Measurements from ENCODE around the gene TPK1.
A peak's percentile ranks its signal among the peaks of the same experiment; 100 is the strongest.

Gene TPK1

DNA sequence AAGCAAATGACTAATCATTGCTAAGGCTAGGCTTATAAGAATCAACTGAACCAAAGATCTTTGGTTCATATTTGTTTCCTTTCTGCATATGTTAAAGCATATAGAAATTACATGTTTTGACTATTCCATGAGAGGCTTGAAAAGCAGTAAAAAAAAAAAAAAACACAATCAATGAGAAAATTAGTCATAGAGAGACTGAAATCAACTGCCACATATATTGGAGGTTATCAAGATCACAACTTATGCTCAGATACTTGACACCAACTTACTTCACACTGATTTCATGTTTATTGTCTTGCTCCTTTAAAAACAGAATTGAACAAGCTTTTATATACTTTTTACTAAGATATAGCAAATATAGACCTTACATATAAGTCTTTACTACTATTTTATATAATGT lies 161.3 kb downstream of the TPK1 start:
- no peak overlapping the region for H3K4me3 ChIP-seq (replicated peaks; ENCODE audit: low read depth, low read length)
- DNase-seq (ENCODE audit: low read depth) = no peak
- TF ChIP-seq, protein P1, sequence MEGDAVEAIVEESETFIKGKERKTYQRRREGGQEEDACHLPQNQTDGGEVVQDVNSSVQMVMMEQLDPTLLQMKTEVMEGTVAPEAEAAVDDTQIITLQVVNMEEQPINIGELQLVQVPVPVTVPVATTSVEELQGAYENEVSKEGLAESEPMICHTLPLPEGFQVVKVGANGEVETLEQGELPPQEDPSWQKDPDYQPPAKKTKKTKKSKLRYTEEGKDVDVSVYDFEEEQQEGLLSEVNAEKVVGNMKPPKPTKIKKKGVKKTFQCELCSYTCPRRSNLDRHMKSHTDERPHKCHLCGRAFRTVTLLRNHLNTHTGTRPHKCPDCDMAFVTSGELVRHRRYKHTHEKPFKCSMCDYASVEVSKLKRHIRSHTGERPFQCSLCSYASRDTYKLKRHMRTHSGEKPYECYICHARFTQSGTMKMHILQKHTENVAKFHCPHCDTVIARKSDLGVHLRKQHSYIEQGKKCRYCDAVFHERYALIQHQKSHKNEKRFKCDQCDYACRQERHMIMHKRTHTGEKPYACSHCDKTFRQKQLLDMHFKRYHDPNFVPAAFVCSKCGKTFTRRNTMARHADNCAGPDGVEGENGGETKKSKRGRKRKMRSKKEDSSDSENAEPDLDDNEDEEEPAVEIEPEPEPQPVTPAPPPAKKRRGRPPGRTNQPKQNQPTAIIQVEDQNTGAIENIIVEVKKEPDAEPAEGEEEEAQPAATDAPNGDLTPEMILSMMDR (IDR thresholded peaks at IDR 0.05; ENCODE audit: low read length, missing control alignments) = no peak

GRCh38 chr7:144672869-144673268 lies 163.0 kb downstream of the TPK1 start:
- TF ChIP-seq, protein P1 (IDR thresholded peaks at IDR 0.05; ENCODE audit: low read length, missing control alignments) = no peak
- H3K4me3 ChIP-seq (replicated peaks; ENCODE audit: low read depth, low read length) = no peak overlapping the region
- DNase-seq (ENCODE audit: low read depth) = no peak

GRCh38 chr7:144671429-144671828 lies 164.4 kb downstream of the TPK1 start:
- H3K4me3 ChIP-seq (replicated peaks; ENCODE audit: low read depth, low read length) = no peak overlapping the region
- DNase-seq (ENCODE audit: low read depth) = no peak
- TF ChIP-seq, protein P1 (IDR thresholded peaks at IDR 0.05; ENCODE audit: low read length, missing control alignments) = no peak

GRCh38 chr7:144670218-144670617 lies 165.6 kb downstream of the TPK1 start:
- peak; percentile 38 for DNase-seq (ENCODE audit: low read depth)
- TF ChIP-seq, protein P1 (IDR thresholded peaks at IDR 0.05; ENCODE audit: low read length, missing control alignments) = peak; percentile 28
- H3K4me3 ChIP-seq (replicated peaks; ENCODE audit: low read depth, low read length) = no peak overlapping the region

DNA sequence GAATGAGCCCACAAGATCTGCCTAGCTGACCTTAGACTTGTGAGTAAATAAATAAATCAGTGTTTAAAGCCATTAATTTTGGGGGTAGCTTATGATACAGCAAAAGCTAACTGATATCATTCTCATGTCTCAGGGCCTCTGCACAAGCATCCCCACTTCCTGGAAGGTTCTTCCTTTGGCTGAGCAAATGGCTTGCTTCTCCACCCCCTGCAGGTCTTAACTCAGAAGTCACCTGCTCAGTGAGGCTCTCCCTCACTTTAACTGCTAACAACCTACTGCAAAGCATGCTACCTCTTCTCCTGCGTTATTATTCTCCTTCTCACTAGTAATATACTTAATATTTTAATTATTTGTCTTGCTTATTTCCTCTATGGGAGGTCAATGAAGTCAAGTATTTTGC lies 167.3 kb downstream of the TPK1 start:
- TF ChIP-seq, protein P1 (IDR thresholded peaks at IDR 0.05; ENCODE audit: low read length, missing control alignments) = no peak
- no peak overlapping the region for H3K4me3 ChIP-seq (replicated peaks; ENCODE audit: low read depth, low read length)
- no peak for DNase-seq (ENCODE audit: low read depth)

DNA sequence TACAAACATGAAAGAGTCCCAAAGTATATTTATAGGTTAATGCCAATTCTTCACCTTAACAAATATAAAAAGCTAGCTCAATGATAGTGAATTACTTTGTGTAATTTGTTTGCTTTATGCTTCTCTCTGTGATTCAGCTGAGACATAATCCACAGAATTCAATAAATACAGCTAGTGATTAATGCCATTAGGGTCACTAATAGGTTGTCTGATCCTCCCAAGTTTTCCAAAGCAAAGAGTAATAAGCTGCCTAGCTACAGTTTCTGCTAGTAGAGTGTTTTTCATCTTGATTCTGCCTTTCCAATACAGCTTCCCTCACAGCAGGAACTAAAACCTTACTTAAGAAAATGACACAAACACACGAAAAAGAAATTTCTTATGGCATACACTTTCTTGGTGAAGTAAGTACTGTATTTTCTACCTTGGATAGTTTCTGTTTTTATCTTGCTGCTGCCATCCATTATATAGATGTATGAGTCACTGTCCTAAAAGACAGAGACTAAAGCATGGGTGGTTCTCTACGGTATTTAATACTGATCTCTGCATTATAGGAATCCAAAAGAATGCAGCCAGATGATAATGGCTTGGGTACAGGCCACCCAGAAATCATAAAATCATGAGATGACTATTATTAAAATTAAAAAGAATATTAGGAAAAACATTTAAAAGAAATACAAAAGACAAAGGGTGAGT lies 170.0 kb downstream of the TPK1 start:
- no peak overlapping the region for H3K4me3 ChIP-seq (replicated peaks; ENCODE audit: low read depth, low read length)
- DNase-seq (ENCODE audit: low read depth) = no peak
- TF ChIP-seq, protein P1 (IDR thresholded peaks at IDR 0.05; ENCODE audit: low read length, missing control alignments) = no peak

DNA sequence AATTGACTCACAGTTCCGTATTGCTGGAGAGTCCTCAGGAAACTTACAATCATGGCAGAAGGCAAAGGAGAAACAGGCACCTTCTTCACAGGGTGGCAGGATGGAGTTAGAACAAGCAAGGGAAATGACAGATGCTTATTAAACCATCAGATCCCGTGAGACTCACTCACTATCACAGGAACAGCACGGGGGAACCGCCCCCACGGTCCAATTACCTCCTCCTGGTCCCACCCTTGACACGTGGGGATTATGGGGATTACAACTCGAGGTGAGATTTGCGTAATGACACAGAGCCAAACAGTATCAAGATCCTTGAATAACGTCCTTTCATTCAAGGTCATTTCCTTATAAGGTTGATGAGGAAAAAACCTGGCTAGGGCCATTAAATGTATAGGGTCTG lies 176.6 kb downstream of the TPK1 start:
- DNase-seq (ENCODE audit: low read depth) = no peak
- H3K4me3 ChIP-seq (replicated peaks; ENCODE audit: low read depth, low read length) = no peak overlapping the region
- TF ChIP-seq, protein P1 (IDR thresholded peaks at IDR 0.05; ENCODE audit: low read length, missing control alignments) = no peak
